ENCODE results near the gene SENP5.
A peak's percentile ranks its signal among the peaks of the same experiment; 100 is the strongest.
"Not testable (repeated sequence)": the region's sequence is repeated elsewhere in the genome, so short reads cannot be mapped to it uniquely, and the experiment has no call there.

Gene SENP5

GRCh38 chr3:196867507-196868296, at the start of gene SENP5:
TSS of gene SENP5 (plus strand) at chr3:196867920. CDS start at chr3:196885182, 17,262 bp downstream.
- DNase-seq: peak; percentile 90

- no peak for DNase-seq
These were observed 45.8 kb upstream of the SENP5 start for GRCh38 chr3:196821806-196822355.

GRCh38 chr3:196829651-196830050, 38.1 kb upstream of the SENP5 start:
- DNase-seq: not testable (repeated sequence)

- DNase-seq: no peak
These were observed 32.6 kb upstream of the SENP5 start for GRCh38 chr3:196835086-196835485.

GRCh38 chr3:196836626-196837025, 31.1 kb upstream of the SENP5 start:
- DNase-seq: not testable (repeated sequence)

- DNase-seq: peak; percentile 51
These were observed 29.8 kb upstream of the SENP5 start for GRCh38 chr3:196837819-196838420.

- not testable (repeated sequence) for DNase-seq
These were observed 28.4 kb upstream of the SENP5 start for GRCh38 chr3:196839351-196839750.

GRCh38 chr3:196842567-196843434, 24.9 kb upstream of the SENP5 start:
- no peak for DNase-seq

- no peak for DNase-seq
These were observed 24.1 kb upstream of the SENP5 start for GRCh38 chr3:196843435-196844110.

GRCh38 chr3:196844235-196845219, 23.2 kb upstream of the SENP5 start:
- DNase-seq: not testable (repeated sequence)

- DNase-seq: not testable (repeated sequence)
These were observed 19.3 kb upstream of the SENP5 start for GRCh38 chr3:196848375-196848774.

GRCh38 chr3:196849180-196849741, 18.5 kb upstream of the SENP5 start:
- DNase-seq: no peak

GRCh38 chr3:196863000-196863399, 4.7 kb upstream of the SENP5 start:
- not testable (repeated sequence) for DNase-seq

GRCh38 chr3:196867155-196867506, 589 bp upstream of the SENP5 start:
- no peak for DNase-seq

- peak; percentile 16 for DNase-seq
These were observed 559 bp downstream of the SENP5 start for GRCh38 chr3:196868297-196868661.

GRCh38 chr3:196872316-196872715, 4.6 kb downstream of the SENP5 start:
- DNase-seq: no peak

GRCh38 chr3:196874511-196875094, 6.9 kb downstream of the SENP5 start:
- not testable (repeated sequence) for DNase-seq

- no peak for DNase-seq
These were observed 7.5 kb downstream of the SENP5 start for GRCh38 chr3:196875258-196875657.

- no peak for DNase-seq
These were observed 15.6 kb downstream of the SENP5 start for GRCh38 chr3:196883361-196883760.

- DNase-seq: no peak
These were observed 18.4 kb downstream of the SENP5 start for GRCh38 chr3:196886144-196886543.
